SK-N-SH treated with all-trans-retinoic acid at 6 μM for 48 hours (cell line): ENCODE results near the gene RBM17.

ENCODE experiments used
- ATAC-seq: fragments of 200-7000 bp; cut with Tn5 transposase; 3 replicates; pipeline ENCODE4 v1.9.1; 2020; ENCODE audit warnings: mild to moderate bottlenecking, moderate library complexity
- ARNTL ChIP-seq: fragments of 450-650 bp; formaldehyde crosslinking; IDR thresholded peaks from 2 replicates; pipeline ENCODE4 v1.5.0; 2020; ENCODE audit warnings: low read depth, mild to moderate bottlenecking, moderate library complexity, borderline replicate concordance
- CSDC2 ChIP-seq: fragments of 250-450 bp; sonication (Bioruptor Pico); IDR thresholded peaks from 2 replicates; pipeline ENCODE4 v1.5.0; 2020; ENCODE audit warnings: mild to moderate bottlenecking, moderate library complexity
- ESRRG ChIP-seq: fragments of 250-450 bp; sonication (Bioruptor Pico); IDR thresholded peaks from 2 replicates; pipeline ENCODE4 v1.6.1; 2021; ENCODE audit warnings: mild to moderate bottlenecking
- GLIS3 ChIP-seq: fragments of 250-450 bp; sonication (Bioruptor Pico); IDR thresholded peaks from 2 replicates; pipeline ENCODE4 v1.5.0; 2020; ENCODE audit warnings: mild to moderate bottlenecking, moderate library complexity
- ISL1 ChIP-seq: fragments of 250-450 bp; sonication (Bioruptor Pico); IDR thresholded peaks from 2 replicates; pipeline ENCODE4 v2.1.2; 2022; ENCODE audit warnings: mild to moderate bottlenecking, moderate library complexity
- OSR1 ChIP-seq: fragments of 250-450 bp; sonication (Bioruptor Pico); IDR thresholded peaks from 2 replicates; pipeline ENCODE4 v1.8.0; 2022; ENCODE audit warnings: moderate library complexity, mild to moderate bottlenecking, inconsistent platforms
- PPARA ChIP-seq: fragments of 250-450 bp; sonication (Bioruptor Pico); IDR thresholded peaks from 2 replicates; pipeline ENCODE4 v1.5.0; 2020; ENCODE audit warnings: mild to moderate bottlenecking, borderline replicate concordance
- RARB ChIP-seq: fragments of 250-450 bp; sonication (Bioruptor Pico); IDR thresholded peaks from 2 replicates; pipeline ENCODE4 v1.8.0; 2021; ENCODE audit warnings: mild to moderate bottlenecking, moderate library complexity
- SNAI2 ChIP-seq: fragments of 250-450 bp; sonication (Bioruptor Pico); IDR thresholded peaks from 2 replicates; pipeline ENCODE4 v1.5.0; 2020; ENCODE audit warnings: mild to moderate bottlenecking, moderate library complexity
- ZC3H10 ChIP-seq: fragments of 250-450 bp; sonication (Bioruptor Pico); IDR thresholded peaks from 2 replicates; pipeline ENCODE4 v1.5.1; 2021; ENCODE audit warnings: mild to moderate bottlenecking, moderate library complexity
- ZFP3 ChIP-seq: fragments of 250-450 bp; sonication (Bioruptor Pico); IDR thresholded peaks from 2 replicates; pipeline ENCODE4 v1.5.0; 2020; ENCODE audit warnings: mild to moderate bottlenecking, moderate library complexity
- ZFP30 ChIP-seq: fragments of 450-650 bp; formaldehyde crosslinking; IDR thresholded peaks from 2 replicates; pipeline ENCODE4 v1.5.0; 2022; ENCODE audit warnings: mild to moderate bottlenecking, moderate library complexity
- ZNF565 ChIP-seq: fragments of 450-650 bp; formaldehyde crosslinking; conservative IDR thresholded peaks from 2 replicates; pipeline ENCODE4 v1.5.0; 2020; ENCODE audit warnings: low read depth, mild to moderate bottlenecking, moderate library complexity
- ZNF70 ChIP-seq: fragments of 450-650 bp; formaldehyde crosslinking; IDR thresholded peaks from 2 replicates; pipeline ENCODE4 v1.5.0; 2020; ENCODE audit warnings: mild to moderate bottlenecking, moderate library complexity
- ZNF8 ChIP-seq: fragments of 450-650 bp; formaldehyde crosslinking; IDR thresholded peaks from 2 replicates; pipeline ENCODE4 v1.5.0; 2020; ENCODE audit warnings: mild to moderate bottlenecking, moderate library complexity
- TF ChIP-seq, protein P1 (sequence below): fragments of 250-450 bp; sonication (Bioruptor Pico); IDR thresholded peaks from 2 replicates; pipeline ENCODE4 v1.5.1; 2020; ENCODE audit warnings: low read depth, mild to moderate bottlenecking, moderate library complexity
- TF ChIP-seq, protein P2 (sequence below): fragments of 250-450 bp; sonication (Bioruptor Pico); IDR thresholded peaks from 2 replicates; pipeline ENCODE4 v1.5.0; 2020; ENCODE audit warnings: mild to moderate bottlenecking, moderate library complexity
- TF ChIP-seq, protein P3 (sequence below): fragments of 250-450 bp; sonication (Bioruptor Pico); IDR thresholded peaks from 2 replicates; pipeline ENCODE4 v1.5.1; 2021; ENCODE audit warnings: mild to moderate bottlenecking, moderate library complexity
- TF ChIP-seq, protein P4 (sequence below): fragments of 250-450 bp; sonication (Bioruptor Pico); IDR thresholded peaks from 2 replicates; pipeline ENCODE4 v1.8.0; 2021; ENCODE audit warnings: low read depth, mild to moderate bottlenecking, moderate library complexity, borderline replicate concordance

Gene RBM17

DNA sequence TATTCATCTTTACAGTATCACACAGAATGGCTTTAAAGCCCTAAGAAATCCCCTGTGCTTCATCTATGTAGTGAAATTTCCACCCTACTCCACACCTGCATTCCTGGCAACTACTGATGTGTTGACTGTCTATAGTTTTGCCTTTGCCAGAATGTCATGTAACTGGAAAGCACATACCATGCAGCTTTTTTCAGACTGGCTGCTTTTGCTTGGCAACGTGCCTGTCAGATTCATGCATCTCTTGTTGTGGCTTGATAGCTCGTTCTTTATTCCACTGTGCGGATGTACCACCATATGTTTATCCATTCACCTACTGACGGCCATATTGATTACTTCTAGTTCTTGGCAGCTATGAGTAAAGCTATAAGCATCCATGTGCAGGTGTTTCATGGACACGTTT lies 30.6 kb downstream of the RBM17 start:
- ATAC-seq: no peak
- TF ChIP-seq PPARA (no peak), GLIS3 (CRISPR knock-in tag) (no peak), SNAI2 (no peak), ZNF565 (no peak), OSR1 (CRISPR knock-in tag) (no peak), ZFP3 (CRISPR knock-in tag) (no peak), RARB (CRISPR knock-in tag) (no peak)
- TF ChIP-seq, protein P1, sequence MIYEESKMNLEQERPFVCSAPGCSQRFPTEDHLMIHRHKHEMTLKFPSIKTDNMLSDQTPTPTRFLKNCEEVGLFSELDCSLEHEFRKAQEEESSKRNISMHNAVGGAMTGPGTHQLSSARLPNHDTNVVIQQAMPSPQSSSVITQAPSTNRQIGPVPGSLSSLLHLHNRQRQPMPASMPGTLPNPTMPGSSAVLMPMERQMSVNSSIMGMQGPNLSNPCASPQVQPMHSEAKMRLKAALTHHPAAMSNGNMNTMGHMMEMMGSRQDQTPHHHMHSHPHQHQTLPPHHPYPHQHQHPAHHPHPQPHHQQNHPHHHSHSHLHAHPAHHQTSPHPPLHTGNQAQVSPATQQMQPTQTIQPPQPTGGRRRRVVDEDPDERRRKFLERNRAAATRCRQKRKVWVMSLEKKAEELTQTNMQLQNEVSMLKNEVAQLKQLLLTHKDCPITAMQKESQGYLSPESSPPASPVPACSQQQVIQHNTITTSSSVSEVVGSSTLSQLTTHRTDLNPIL: no peak
- TF ChIP-seq, protein P2, sequence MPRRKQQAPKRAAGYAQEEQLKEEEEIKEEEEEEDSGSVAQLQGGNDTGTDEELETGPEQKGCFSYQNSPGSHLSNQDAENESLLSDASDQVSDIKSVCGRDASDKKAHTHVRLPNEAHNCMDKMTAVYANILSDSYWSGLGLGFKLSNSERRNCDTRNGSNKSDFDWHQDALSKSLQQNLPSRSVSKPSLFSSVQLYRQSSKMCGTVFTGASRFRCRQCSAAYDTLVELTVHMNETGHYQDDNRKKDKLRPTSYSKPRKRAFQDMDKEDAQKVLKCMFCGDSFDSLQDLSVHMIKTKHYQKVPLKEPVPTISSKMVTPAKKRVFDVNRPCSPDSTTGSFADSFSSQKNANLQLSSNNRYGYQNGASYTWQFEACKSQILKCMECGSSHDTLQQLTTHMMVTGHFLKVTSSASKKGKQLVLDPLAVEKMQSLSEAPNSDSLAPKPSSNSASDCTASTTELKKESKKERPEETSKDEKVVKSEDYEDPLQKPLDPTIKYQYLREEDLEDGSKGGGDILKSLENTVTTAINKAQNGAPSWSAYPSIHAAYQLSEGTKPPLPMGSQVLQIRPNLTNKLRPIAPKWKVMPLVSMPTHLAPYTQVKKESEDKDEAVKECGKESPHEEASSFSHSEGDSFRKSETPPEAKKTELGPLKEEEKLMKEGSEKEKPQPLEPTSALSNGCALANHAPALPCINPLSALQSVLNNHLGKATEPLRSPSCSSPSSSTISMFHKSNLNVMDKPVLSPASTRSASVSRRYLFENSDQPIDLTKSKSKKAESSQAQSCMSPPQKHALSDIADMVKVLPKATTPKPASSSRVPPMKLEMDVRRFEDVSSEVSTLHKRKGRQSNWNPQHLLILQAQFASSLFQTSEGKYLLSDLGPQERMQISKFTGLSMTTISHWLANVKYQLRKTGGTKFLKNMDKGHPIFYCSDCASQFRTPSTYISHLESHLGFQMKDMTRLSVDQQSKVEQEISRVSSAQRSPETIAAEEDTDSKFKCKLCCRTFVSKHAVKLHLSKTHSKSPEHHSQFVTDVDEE (CRISPR knock-in tag): no peak
- TF ChIP-seq, all 23 proteins: peak for 0

DNA sequence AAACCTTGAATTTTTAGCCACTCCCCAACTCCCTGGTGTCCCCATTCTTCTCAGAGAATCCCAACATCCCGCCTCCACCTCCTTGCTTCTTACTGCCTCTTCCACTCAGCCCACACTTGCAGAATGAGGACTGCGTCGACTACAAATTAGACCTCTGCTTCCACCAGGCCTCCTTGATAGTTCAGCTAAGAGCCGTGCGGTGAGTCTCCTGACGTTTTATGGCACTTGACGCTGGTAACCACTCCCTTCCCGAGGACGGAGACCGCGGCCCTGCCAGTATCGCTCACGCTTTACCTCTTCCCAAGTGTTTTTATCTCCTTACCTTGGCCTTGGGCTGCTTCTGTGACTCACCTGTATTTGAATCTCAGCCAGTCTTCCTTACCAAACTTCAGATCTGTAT lies 31.1 kb downstream of the RBM17 start:
- TF ChIP-seq, protein P3, sequence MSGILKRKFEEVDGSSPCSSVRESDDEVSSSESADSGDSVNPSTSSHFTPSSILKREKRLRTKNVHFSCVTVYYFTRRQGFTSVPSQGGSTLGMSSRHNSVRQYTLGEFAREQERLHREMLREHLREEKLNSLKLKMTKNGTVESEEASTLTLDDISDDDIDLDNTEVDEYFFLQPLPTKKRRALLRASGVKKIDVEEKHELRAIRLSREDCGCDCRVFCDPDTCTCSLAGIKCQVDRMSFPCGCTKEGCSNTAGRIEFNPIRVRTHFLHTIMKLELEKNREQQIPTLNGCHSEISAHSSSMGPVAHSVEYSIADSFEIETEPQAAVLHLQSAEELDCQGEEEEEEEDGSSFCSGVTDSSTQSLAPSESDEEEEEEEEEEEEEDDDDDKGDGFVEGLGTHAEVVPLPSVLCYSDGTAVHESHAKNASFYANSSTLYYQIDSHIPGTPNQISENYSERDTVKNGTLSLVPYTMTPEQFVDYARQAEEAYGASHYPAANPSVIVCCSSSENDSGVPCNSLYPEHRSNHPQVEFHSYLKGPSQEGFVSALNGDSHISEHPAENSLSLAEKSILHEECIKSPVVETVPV (CRISPR knock-in tag): no peak
- no peak for TF ChIP-seq SNAI2
- ATAC-seq: no peak

DNA sequence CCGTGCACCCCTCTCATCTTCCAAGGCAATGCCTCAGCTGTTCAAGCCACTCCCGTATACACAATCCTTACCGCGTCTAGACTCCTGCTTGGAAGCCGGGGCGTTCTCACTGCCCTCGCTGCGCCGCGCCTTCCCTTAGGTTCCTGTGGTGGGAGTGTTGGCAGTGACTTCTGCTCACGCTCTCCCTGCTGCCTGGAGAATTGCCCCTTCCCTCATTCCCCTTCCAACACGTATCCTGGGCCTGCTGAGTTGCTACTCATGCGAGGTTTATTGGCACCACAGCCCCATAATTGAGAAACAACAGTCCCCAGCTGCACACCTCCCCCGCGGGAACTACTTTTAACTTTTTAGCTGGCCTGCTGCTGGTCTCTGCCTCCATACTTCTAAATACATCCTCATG lies 31.9 kb downstream of the RBM17 start:
- TF ChIP-seq OSR1 (CRISPR knock-in tag) (no peak), ZNF70 (CRISPR knock-in tag) (no peak), ZFP30 (CRISPR knock-in tag) (no peak)
- TF ChIP-seq, protein P1: no peak
- ATAC-seq: no peak

DNA sequence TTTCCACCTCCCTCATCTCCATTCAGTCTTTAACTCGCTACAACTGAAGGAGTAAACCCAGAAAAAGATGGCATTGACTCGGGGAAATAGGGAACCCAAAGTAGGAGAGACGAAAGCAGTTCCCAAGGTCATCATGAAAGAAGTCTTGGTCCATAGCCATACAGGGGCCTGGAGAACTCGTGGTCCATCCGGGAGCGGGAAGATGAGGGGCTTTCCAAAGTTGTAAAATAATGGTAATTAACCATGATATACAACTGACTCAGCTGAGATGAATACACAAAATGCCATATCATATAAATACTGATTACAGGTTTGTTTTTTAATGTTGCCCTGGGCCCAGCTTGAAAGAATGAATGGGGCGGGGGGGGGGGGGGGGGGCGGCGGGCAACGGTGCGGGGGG lies 32.3 kb downstream of the RBM17 start:
- ATAC-seq: no peak
- TF ChIP-seq ZNF8 (no peak), ISL1 (CRISPR knock-in tag) (no peak), ZC3H10 (CRISPR knock-in tag) (no peak), OSR1 (CRISPR knock-in tag) (no peak), RARB (CRISPR knock-in tag) (no peak), SNAI2 (no peak), ARNTL (CRISPR knock-in tag) (no peak), CSDC2 (no peak), ZFP3 (CRISPR knock-in tag) (no peak), ESRRG (CRISPR knock-in tag) (no peak), ZNF70 (CRISPR knock-in tag) (no peak), ZNF565 (no peak), ZFP30 (CRISPR knock-in tag) (no peak)
- TF ChIP-seq, protein P2 (CRISPR knock-in tag): no peak
- TF ChIP-seq, protein P4, sequence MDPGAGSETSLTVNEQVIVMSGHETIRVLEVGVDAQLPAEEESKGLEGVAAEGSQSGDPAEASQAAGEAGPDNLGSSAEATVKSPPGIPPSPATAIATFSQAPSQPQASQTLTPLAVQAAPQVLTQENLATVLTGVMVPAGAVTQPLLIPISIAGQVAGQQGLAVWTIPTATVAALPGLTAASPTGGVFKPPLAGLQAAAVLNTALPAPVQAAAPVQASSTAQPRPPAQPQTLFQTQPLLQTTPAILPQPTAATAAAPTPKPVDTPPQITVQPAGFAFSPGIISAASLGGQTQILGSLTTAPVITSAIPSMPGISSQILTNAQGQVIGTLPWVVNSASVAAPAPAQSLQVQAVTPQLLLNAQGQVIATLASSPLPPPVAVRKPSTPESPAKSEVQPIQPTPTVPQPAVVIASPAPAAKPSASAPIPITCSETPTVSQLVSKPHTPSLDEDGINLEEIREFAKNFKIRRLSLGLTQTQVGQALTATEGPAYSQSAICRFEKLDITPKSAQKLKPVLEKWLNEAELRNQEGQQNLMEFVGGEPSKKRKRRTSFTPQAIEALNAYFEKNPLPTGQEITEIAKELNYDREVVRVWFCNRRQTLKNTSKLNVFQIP: no peak
- TF ChIP-seq, protein P1: no peak
- TF ChIP-seq, protein P3 (CRISPR knock-in tag): no peak
- TF ChIP-seq, all 23 proteins: peak for 0
